ENCODE data around the gene MYCN.
A peak's percentile ranks its signal among the peaks of the same experiment; 100 is the strongest.

MYCN gene

GRCh38 chr2:15975676-15976075 is 35.3 kb downstream of the MYCN start:
- Histone ChIP-seq H3K9ac (ENCODE audit: low read length) (no peak overlapping the region), H3K4me3 (ENCODE audit: low read length) (no peak overlapping the region), H3K27me3 (ENCODE audit: control insufficient read depth, insufficient read depth, low read length) (no peaks in the 10 kb centered on the region), H3K4me1 (ENCODE audit: control insufficient read depth, insufficient read depth, low read length) (no peaks in the 10 kb centered on the region), H3K27ac (ENCODE audit: low read depth, low read length) (no peak overlapping the region), H3K36me3 (ENCODE audit: control insufficient read depth, insufficient read depth, low read length) (no peaks in the 10 kb centered on the region)

- Histone ChIP-seq H3K36me3 (ENCODE audit: control insufficient read depth, insufficient read depth, low read length) (no peaks in the 10 kb centered on the region), H3K4me1 (ENCODE audit: control insufficient read depth, insufficient read depth, low read length) (no peaks in the 10 kb centered on the region), H3K27ac (ENCODE audit: low read depth, low read length) (no peak overlapping the region), H3K27me3 (ENCODE audit: control insufficient read depth, insufficient read depth, low read length) (no peaks in the 10 kb centered on the region), H3K4me3 (ENCODE audit: low read length) (no peak overlapping the region), H3K9ac (ENCODE audit: low read length) (no peak overlapping the region)
Observed at GRCh38 chr2:15976354-15976753, 36.0 kb downstream of the MYCN start.

- H3K27ac ChIP-seq (ENCODE audit: low read depth, low read length), result no peak overlapping the region
- no peaks in the 10 kb centered on the region for H3K36me3 ChIP-seq (ENCODE audit: control insufficient read depth, insufficient read depth, low read length)
- no peaks in the 10 kb centered on the region for H3K27me3 ChIP-seq (ENCODE audit: control insufficient read depth, insufficient read depth, low read length)
- no peak overlapping the region for H3K9ac ChIP-seq (ENCODE audit: low read length)
- H3K4me1 ChIP-seq (ENCODE audit: control insufficient read depth, insufficient read depth, low read length), result no peaks in the 10 kb centered on the region
- no peak overlapping the region for H3K4me3 ChIP-seq (ENCODE audit: low read length)
Observed at GRCh38 chr2:15979051-15979758, 38.9 kb downstream of the MYCN start.

- H3K4me3 ChIP-seq (ENCODE audit: low read length), result no peak overlapping the region
- H3K4me1 ChIP-seq (ENCODE audit: control insufficient read depth, insufficient read depth, low read length), result no peaks in the 10 kb centered on the region
- no peaks in the 10 kb centered on the region for H3K27me3 ChIP-seq (ENCODE audit: control insufficient read depth, insufficient read depth, low read length)
- no peaks in the 10 kb centered on the region for H3K36me3 ChIP-seq (ENCODE audit: control insufficient read depth, insufficient read depth, low read length)
- H3K9ac ChIP-seq (ENCODE audit: low read length), result no peak overlapping the region
- no peak overlapping the region for H3K27ac ChIP-seq (ENCODE audit: low read depth, low read length)
Observed at GRCh38 chr2:15979759-15980604, 39.6 kb downstream of the MYCN start.

- Histone ChIP-seq H3K9ac (ENCODE audit: low read length) (no peak overlapping the region), H3K4me1 (ENCODE audit: control insufficient read depth, insufficient read depth, low read length) (no peaks in the 10 kb centered on the region), H3K36me3 (ENCODE audit: control insufficient read depth, insufficient read depth, low read length) (no peaks in the 10 kb centered on the region), H3K27ac (ENCODE audit: low read depth, low read length) (no peak overlapping the region), H3K4me3 (ENCODE audit: low read length) (no peak overlapping the region), H3K27me3 (ENCODE audit: control insufficient read depth, insufficient read depth, low read length) (no peaks in the 10 kb centered on the region)
Observed at GRCh38 chr2:15980605-15981098, 40.3 kb downstream of the MYCN start.

GRCh38 chr2:15981646-15982045 is 41.3 kb downstream of the MYCN start:
- H3K36me3 ChIP-seq (ENCODE audit: control insufficient read depth, insufficient read depth, low read length), result no peaks in the 10 kb centered on the region
- H3K9ac ChIP-seq (ENCODE audit: low read length), result no peak overlapping the region
- no peak overlapping the region for H3K4me3 ChIP-seq (ENCODE audit: low read length)
- no peaks in the 10 kb centered on the region for H3K4me1 ChIP-seq (ENCODE audit: control insufficient read depth, insufficient read depth, low read length)
- H3K27ac ChIP-seq (ENCODE audit: low read depth, low read length), result no peak overlapping the region
- no peaks in the 10 kb centered on the region for H3K27me3 ChIP-seq (ENCODE audit: control insufficient read depth, insufficient read depth, low read length)

GRCh38 chr2:15982285-15983044 is 42.1 kb downstream of the MYCN start:
- Histone ChIP-seq H3K36me3 (ENCODE audit: control insufficient read depth, insufficient read depth, low read length) (no peaks in the 10 kb centered on the region), H3K4me3 (ENCODE audit: low read length) (no peak overlapping the region), H3K27me3 (ENCODE audit: control insufficient read depth, insufficient read depth, low read length) (no peaks in the 10 kb centered on the region), H3K4me1 (ENCODE audit: control insufficient read depth, insufficient read depth, low read length) (no peaks in the 10 kb centered on the region), H3K27ac (ENCODE audit: low read depth, low read length) (no peak overlapping the region), H3K9ac (ENCODE audit: low read length) (no peak overlapping the region)

- no peaks in the 10 kb centered on the region for H3K4me1 ChIP-seq (ENCODE audit: control insufficient read depth, insufficient read depth, low read length)
- H3K4me3 ChIP-seq (ENCODE audit: low read length), result no peak overlapping the region
- no peak overlapping the region for H3K27ac ChIP-seq (ENCODE audit: low read depth, low read length)
Observed at GRCh38 chr2:15983496-15983895, 43.1 kb downstream of the MYCN start.

GRCh38 chr2:15984368-15985255 is 44.3 kb downstream of the MYCN start:
- H3K9ac ChIP-seq (ENCODE audit: low read length), result no peak overlapping the region
- H3K4me3 ChIP-seq (ENCODE audit: low read length), result no peak overlapping the region
- H3K36me3 ChIP-seq (ENCODE audit: control insufficient read depth, insufficient read depth, low read length), result no peaks in the 10 kb centered on the region
- no peaks in the 10 kb centered on the region for H3K27me3 ChIP-seq (ENCODE audit: control insufficient read depth, insufficient read depth, low read length)
- no peaks in the 10 kb centered on the region for H3K4me1 ChIP-seq (ENCODE audit: control insufficient read depth, insufficient read depth, low read length)
- H3K27ac ChIP-seq (ENCODE audit: low read depth, low read length), result peak overlapping the region; percentile 22

More at GRCh38 chr2:15983496-15983895, 43.1 kb downstream of the MYCN start:
- no peaks in the 10 kb centered on the region for H3K27me3 ChIP-seq (ENCODE audit: control insufficient read depth, insufficient read depth, low read length)
- H3K36me3 ChIP-seq (ENCODE audit: control insufficient read depth, insufficient read depth, low read length), result no peaks in the 10 kb centered on the region
- H3K9ac ChIP-seq (ENCODE audit: low read length), result no peak overlapping the region

- Histone ChIP-seq H3K27me3 (ENCODE audit: control insufficient read depth, insufficient read depth, low read length) (no peaks in the 10 kb centered on the region), H3K27ac (ENCODE audit: low read depth, low read length) (no peak overlapping the region), H3K4me3 (ENCODE audit: low read length) (no peak overlapping the region), H3K9ac (ENCODE audit: low read length) (no peak overlapping the region), H3K36me3 (ENCODE audit: control insufficient read depth, insufficient read depth, low read length) (no peaks in the 10 kb centered on the region), H3K4me1 (ENCODE audit: control insufficient read depth, insufficient read depth, low read length) (no peaks in the 10 kb centered on the region)
Observed at GRCh38 chr2:15985531-15985930, 45.2 kb downstream of the MYCN start.

GRCh38 chr2:15986068-15986560 is 45.8 kb downstream of the MYCN start:
- no peak overlapping the region for H3K4me3 ChIP-seq (ENCODE audit: low read length)
- H3K36me3 ChIP-seq (ENCODE audit: control insufficient read depth, insufficient read depth, low read length), result no peaks in the 10 kb centered on the region
- no peak overlapping the region for H3K27ac ChIP-seq (ENCODE audit: low read depth, low read length)
- H3K4me1 ChIP-seq (ENCODE audit: control insufficient read depth, insufficient read depth, low read length), result no peaks in the 10 kb centered on the region
- H3K9ac ChIP-seq (ENCODE audit: low read length), result no peak overlapping the region
- H3K27me3 ChIP-seq (ENCODE audit: control insufficient read depth, insufficient read depth, low read length), result no peaks in the 10 kb centered on the region

Data from rectal smooth muscle tissue (tissue), 1 donor.